CD14-positive monocyte (primary cell): ENCODE results near the gene MPPED1. TPM values are rescaled to one million over a fixed set of nuclear protein-coding genes. Genes with fewer than 3 reads are reported as not detected.

Experiments
- DNase-seq, 3 donors: peaks; one replicate each; pipeline ENCODE4 v3.0.0-alpha.2; 2011 to 2022
- H2AFZ ChIP-seq: 2 replicates; pipeline ENCODE4 v1.6.0; 2012; ENCODE audit warnings: mild to moderate bottlenecking, low read depth, low read length, inconsistent platforms; ENCODE audit not compliant: insufficient read depth, poor library complexity, severe bottlenecking
- H3K27ac ChIP-seq, 2 donors: 1 replicate in 1 of 2; 2 replicates in 1 of 2; pipeline ENCODE4 v1.5.1; 2012 to 2013; ENCODE audit warnings: low read length in 2 of 2, control low read depth in 1 of 2, inconsistent platforms in 1 of 2, low read depth in 1 of 2, mild to moderate bottlenecking in 1 of 2
- H3K27me3 ChIP-seq, 2 donors: one replicate each; pipeline versions ENCODE4 v1.6.0 to v1.6.1; 2011 to 2013; ENCODE audit warnings: low read length in 2 of 2; ENCODE audit not compliant: control insufficient read depth in 2 of 2, insufficient read depth in 2 of 2
- H3K36me3 ChIP-seq, 2 donors: replicated peaks in 1 of 2; 1 replicate in 1 of 2; 2 replicates in 1 of 2; pipeline versions ENCODE4 v1.5.1 to v1.6.1; 2012 to 2013; ENCODE audit warnings: low read length in 2 of 2, control low read depth in 1 of 2, inconsistent platforms in 1 of 2, mild to moderate bottlenecking in 1 of 2; ENCODE audit not compliant: insufficient read depth in 2 of 2, control insufficient read depth in 1 of 2
- H3K4me1 ChIP-seq, 2 donors: 1 replicate in 1 of 2; 2 replicates in 1 of 2; pipeline versions ENCODE4 v1.5.1 to v1.6.1; 2012 to 2013; ENCODE audit warnings: low read length in 2 of 2, control low read depth in 1 of 2, inconsistent platforms in 1 of 2, mild to moderate bottlenecking in 1 of 2, moderate library complexity in 1 of 2; ENCODE audit not compliant: insufficient read depth in 2 of 2, control insufficient read depth in 1 of 2
- H3K4me2 ChIP-seq: replicated peaks from 2 replicates; pipeline ENCODE3; 2012; ENCODE audit warnings: low read length, moderate library complexity, mild to moderate bottlenecking; ENCODE audit not compliant: poor library complexity, severe bottlenecking; ENCODE audit errors: extremely low read depth
- H3K4me3 ChIP-seq, 3 experiments: fragments of 200-600 bp in 1 of 3; sonication (generic) in 1 of 3; replicated peaks in 1 of 3; 1 replicate in 2 of 3; 2 replicates in 1 of 3; pipeline ENCODE4 v1.5.1; 2011 to 2013; ENCODE audit warnings: low read length in 3 of 3, mild to moderate bottlenecking in 3 of 3, control low read depth in 2 of 3, low read depth in 2 of 3, inconsistent platforms in 1 of 3, moderate library complexity in 1 of 3
- H3K79me2 ChIP-seq: 2 replicates; pipeline ENCODE4 v1.6.0; 2012; ENCODE audit warnings: mild to moderate bottlenecking, control low read depth, inconsistent platforms, low read length, moderate library complexity; ENCODE audit not compliant: insufficient read depth
- H3K9ac ChIP-seq: 2 replicates; pipeline ENCODE4 v1.6.0; 2017; ENCODE audit warnings: low read length, mild to moderate bottlenecking; ENCODE audit not compliant: insufficient read depth, poor library complexity, severe bottlenecking
- H3K9me3 ChIP-seq, 2 donors: replicated peaks in 1 of 2; 1 replicate in 1 of 2; 2 replicates in 1 of 2; pipeline versions ENCODE4 v1.5.1 to v1.6.1; 2012 to 2013; ENCODE audit warnings: low read length in 2 of 2, control low read depth in 1 of 2; ENCODE audit not compliant: control insufficient read depth in 1 of 2, insufficient read depth in 1 of 2
- H4K20me1 ChIP-seq: 2 replicates; pipeline ENCODE4 v1.6.0; 2012; ENCODE audit warnings: mild to moderate bottlenecking, low read length, control low read depth, moderate library complexity; ENCODE audit not compliant: insufficient read depth
- H3K27ac Mint-ChIP-seq, 7 donors: one replicate each; pipeline ENCODE4 v1.8.0; 2020; ENCODE audit warnings: mild to moderate bottlenecking in 7 of 7, mixed read lengths in 7 of 7, moderate library complexity in 6 of 7, inconsistent platforms in 2 of 7
- H3K27me3 Mint-ChIP-seq, 3 donors: one replicate each; pipeline ENCODE4 v1.8.0; 2021 to 2022; ENCODE audit warnings: low read depth in 3 of 3, mild to moderate bottlenecking in 3 of 3, mixed read lengths in 3 of 3, moderate library complexity in 3 of 3, inconsistent platforms in 1 of 3
- H3K36me3 Mint-ChIP-seq, 2 donors: one replicate each; pipeline ENCODE4 v1.8.0; 2020; ENCODE audit warnings: mixed read lengths in 2 of 2, inconsistent platforms in 1 of 2, mild to moderate bottlenecking in 1 of 2
- H3K4me1 Mint-ChIP-seq: one replicate; pipeline ENCODE4 v1.8.0; 2020; ENCODE audit warnings: mild to moderate bottlenecking, mixed read lengths
- H3K4me3 Mint-ChIP-seq, 2 donors: one replicate each; pipeline ENCODE4 v1.8.0; 2020; ENCODE audit warnings: mild to moderate bottlenecking in 2 of 2, mixed read lengths in 2 of 2, moderate library complexity in 1 of 2
- H3K9me3 Mint-ChIP-seq, 7 donors: one replicate each; pipeline ENCODE4 v1.8.0; 2020 to 2022; ENCODE audit warnings: mixed read lengths in 7 of 7, mild to moderate bottlenecking in 6 of 7, moderate library complexity in 6 of 7, inconsistent platforms in 2 of 7
- CTCF ChIP-seq: fragments of 200-600 bp; IDR thresholded peaks from one replicate; pipeline ENCODE4 v1.8.0; 2022; ENCODE audit warnings: antibody characterized with exemption, mild to moderate bottlenecking
- WGBS: methylation state at CpG from one replicate; pipeline ENCODE4 v1.1.5; 2013; ENCODE audit warnings: missing lambda C conversion rate; ENCODE audit not compliant: insufficient coverage; 5-methylcytosine and 5-hydroxymethylcytosine counted together
- intact Hi-C, 2 donors: fragments of 100-400 bp; cut with micrococcal nuclease; formaldehyde crosslinking; loops; one replicate each; pipeline versions ENCODE4 v1.15.0 to v1.15.1; 2023
- polyA plus RNA-seq, 3 donors: library from polyadenylated mRNA; depleted of rRNA in 1 of 3; unstranded in 2 of 3; stranded (reverse) in 1 of 3; fragments of 300-500 nt in 2 of 3; fragments of >200 nt in 1 of 3; fragmentation: Illumina TruSeq in 2 of 3; gene quantifications; 1 replicate in 2 of 3; 2 replicates in 1 of 3; pipeline ENCODE4 v1.2.3, GENCODE V29; 2012 to 2021

The MPPED1 gene
- polyA plus RNA-seq, 3 donors, result not detected

- H3K9me3 ChIP-seq, result peaks cover 0 to 9% of the 10 kb centered on the region in 2 donors
- H3K4me1 ChIP-seq, result no peaks in the 10 kb centered on the region
- H2AFZ ChIP-seq, result no peak overlapping the region
- H3K4me2 ChIP-seq, result no peak overlapping the region
- H3K79me2 ChIP-seq, result no peaks in the 10 kb centered on the region
- H3K27me3 ChIP-seq, result no peaks in the 10 kb centered on the region
- Mint-ChIP-seq H3K27ac (no peak overlapping the region), H3K4me1 (no peaks in the 10 kb centered on the region), H3K27me3 (peaks cover 0 to 6% (median 3%) of the 10 kb centered on the region in 3 donors), H3K9me3 (peaks cover 3 to 19% (median 4%) of the 10 kb centered on the region in 7 donors), H3K4me3 (no peak overlapping the region), H3K36me3 (no peaks in the 10 kb centered on the region)
- no peaks in the 10 kb centered on the region for H3K36me3 ChIP-seq
- DNase-seq, result no peak
- no peak overlapping the region for H3K27ac ChIP-seq
- no peaks in the 10 kb centered on the region for H4K20me1 ChIP-seq
- H3K4me3 ChIP-seq, result no peak overlapping the region
- TF ChIP-seq CTCF, result no peak
- whole genome bisulfite sequencing, result 92% methylated on average over 14 of the region's 20 CpGs
- H3K9ac ChIP-seq, result no peak overlapping the region
- intact Hi-C loops, result no loop called here
Measured at GRCh38 chr22:43502306-43502874, 90.6 kb downstream of the MPPED1 start.

GRCh38 chr22:43504068-43504467 is 92.3 kb downstream of the MPPED1 start:
- no peak overlapping the region for H3K4me3 ChIP-seq
- peaks cover 0 to 6% (median 3%) of the 10 kb centered on the region in 3 donors for H3K27me3 Mint-ChIP-seq
- no peaks in the 10 kb centered on the region for H3K79me2 ChIP-seq
- H3K27me3 ChIP-seq, result no peaks in the 10 kb centered on the region
- no peaks in the 10 kb centered on the region for H4K20me1 ChIP-seq
- no peak overlapping the region for H3K27ac Mint-ChIP-seq
- H3K9me3 Mint-ChIP-seq, result peaks cover 0 to 3% (median under 1%) of the 10 kb centered on the region in 7 donors
- H3K36me3 Mint-ChIP-seq, result no peaks in the 10 kb centered on the region
- no peak overlapping the region for H3K27ac ChIP-seq
- H3K4me1 Mint-ChIP-seq, result no peaks in the 10 kb centered on the region
- intact Hi-C loops, result no loop called here
- no peaks in the 10 kb centered on the region for H3K4me1 ChIP-seq
- H3K4me3 Mint-ChIP-seq, result no peak overlapping the region
- H3K9me3 ChIP-seq, result no peaks in the 10 kb centered on the region
- DNase-seq, result no peak
- TF ChIP-seq CTCF, result no peak
- H3K9ac ChIP-seq, result no peak overlapping the region
- WGBS, result 89% methylated on average over 3 of the region's 3 CpGs
- H3K36me3 ChIP-seq, result no peaks in the 10 kb centered on the region
- H3K4me2 ChIP-seq, result no peak overlapping the region
- H2AFZ ChIP-seq, result no peak overlapping the region
